ENCODE data around the gene NTN5.
"Not testable (repeated sequence)": the region's sequence is repeated elsewhere in the genome, so short reads cannot be mapped to it uniquely, and the experiment has no call there.

Gene NTN5

GRCh38 chr19:48698046-48698445, 25.2 kb upstream of the NTN5 start:
- no peak for DNase-seq (ENCODE audit: low read depth in 1 of 2, low spot score in 1 of 2)

GRCh38 chr19:48696353-48697010, 23.7 kb upstream of the NTN5 start:
- no peak for DNase-seq (ENCODE audit: low read depth in 1 of 2, low spot score in 1 of 2)

- no peak for DNase-seq (ENCODE audit: low read depth in 1 of 2, low spot score in 1 of 2)
Observed at GRCh38 chr19:48695743-48696352, 23.0 kb upstream of the NTN5 start, which contains the start of gene FUT2. Gene FUT2 (plus strand): TSS chr19:48695971. CDS start chr19:48702957, 6,986 bp downstream.

GRCh38 chr19:48693629-48694028, 20.8 kb upstream of the NTN5 start:
- not testable (repeated sequence) for DNase-seq (ENCODE audit: low read depth in 1 of 2, low spot score in 1 of 2)

- no peak for DNase-seq (ENCODE audit: low read depth in 1 of 2, low spot score in 1 of 2)
Observed at GRCh38 chr19:48689449-48689848, 16.6 kb upstream of the NTN5 start.

GRCh38 chr19:48687776-48688175, 15.0 kb upstream of the NTN5 start:
- DNase-seq (ENCODE audit: low read depth in 1 of 2, low spot score in 1 of 2): no peak

GRCh38 chr19:48686637-48687036, 13.8 kb upstream of the NTN5 start:
- not testable (repeated sequence) for DNase-seq (ENCODE audit: low read depth in 1 of 2, low spot score in 1 of 2)

- no peak for DNase-seq (ENCODE audit: low read depth in 1 of 2, low spot score in 1 of 2)
Observed at GRCh38 chr19:48686088-48686487, 13.3 kb upstream of the NTN5 start.

GRCh38 chr19:48685583-48685982, 12.8 kb upstream of the NTN5 start:
- no peak for DNase-seq (ENCODE audit: low read depth in 1 of 2, low spot score in 1 of 2)

GRCh38 chr19:48683349-48683748, 10.5 kb upstream of the NTN5 start:
- peak in 1 of 2 donors; percentile 19 for DNase-seq (ENCODE audit: low read depth in 1 of 2, low spot score in 1 of 2)

- DNase-seq (ENCODE audit: low read depth in 1 of 2, low spot score in 1 of 2): no peak
Observed at GRCh38 chr19:48681127-48681470, 8.3 kb upstream of the NTN5 start.

GRCh38 chr19:48680436-48681126, 7.8 kb upstream of the NTN5 start:
- DNase-seq (ENCODE audit: low read depth in 1 of 2, low spot score in 1 of 2): no peak

GRCh38 chr19:48680006-48680405, 7.2 kb upstream of the NTN5 start:
- DNase-seq (ENCODE audit: low read depth in 1 of 2, low spot score in 1 of 2): not testable (repeated sequence)

- DNase-seq (ENCODE audit: low read depth in 1 of 2, low spot score in 1 of 2): no peak
Observed at GRCh38 chr19:48678201-48678600, 5.4 kb upstream of the NTN5 start.

GRCh38 chr19:48676887-48677286, 4.1 kb upstream of the NTN5 start:
- DNase-seq (ENCODE audit: low read depth in 1 of 2, low spot score in 1 of 2): no peak

GRCh38 chr19:48676487-48676886, 3.7 kb upstream of the NTN5 start:
- DNase-seq (ENCODE audit: low read depth in 1 of 2, low spot score in 1 of 2): no peak

- DNase-seq (ENCODE audit: low read depth in 1 of 2, low spot score in 1 of 2): peak; percentile 50 to 77
Observed at GRCh38 chr19:48674921-48675824, 2.4 kb upstream of the NTN5 start.

- no peak for DNase-seq (ENCODE audit: low read depth in 1 of 2, low spot score in 1 of 2)
Observed at GRCh38 chr19:48674216-48674809, 1.5 kb upstream of the NTN5 start.

GRCh38 chr19:48673436-48674100, 751 bp upstream of the NTN5 start:
- no peak for DNase-seq (ENCODE audit: low read depth in 1 of 2, low spot score in 1 of 2)

GRCh38 chr19:48671446-48671995, 1.3 kb downstream of the NTN5 start:
- no peak for DNase-seq (ENCODE audit: low read depth in 1 of 2, low spot score in 1 of 2)
